T follicular helper cell (primary cell): ENCODE measurements around the gene C2orf80.
"Not testable (repeated sequence)": the region's sequence is repeated elsewhere in the genome, so short reads cannot be mapped to it uniquely, and the experiment has no call there.

Experiments
- DNase-seq: peaks from one replicate; pipeline ENCODE4 v3.0.0-alpha.2; 2020; ENCODE audit warnings: low read depth

The C2orf80 gene

DNA sequence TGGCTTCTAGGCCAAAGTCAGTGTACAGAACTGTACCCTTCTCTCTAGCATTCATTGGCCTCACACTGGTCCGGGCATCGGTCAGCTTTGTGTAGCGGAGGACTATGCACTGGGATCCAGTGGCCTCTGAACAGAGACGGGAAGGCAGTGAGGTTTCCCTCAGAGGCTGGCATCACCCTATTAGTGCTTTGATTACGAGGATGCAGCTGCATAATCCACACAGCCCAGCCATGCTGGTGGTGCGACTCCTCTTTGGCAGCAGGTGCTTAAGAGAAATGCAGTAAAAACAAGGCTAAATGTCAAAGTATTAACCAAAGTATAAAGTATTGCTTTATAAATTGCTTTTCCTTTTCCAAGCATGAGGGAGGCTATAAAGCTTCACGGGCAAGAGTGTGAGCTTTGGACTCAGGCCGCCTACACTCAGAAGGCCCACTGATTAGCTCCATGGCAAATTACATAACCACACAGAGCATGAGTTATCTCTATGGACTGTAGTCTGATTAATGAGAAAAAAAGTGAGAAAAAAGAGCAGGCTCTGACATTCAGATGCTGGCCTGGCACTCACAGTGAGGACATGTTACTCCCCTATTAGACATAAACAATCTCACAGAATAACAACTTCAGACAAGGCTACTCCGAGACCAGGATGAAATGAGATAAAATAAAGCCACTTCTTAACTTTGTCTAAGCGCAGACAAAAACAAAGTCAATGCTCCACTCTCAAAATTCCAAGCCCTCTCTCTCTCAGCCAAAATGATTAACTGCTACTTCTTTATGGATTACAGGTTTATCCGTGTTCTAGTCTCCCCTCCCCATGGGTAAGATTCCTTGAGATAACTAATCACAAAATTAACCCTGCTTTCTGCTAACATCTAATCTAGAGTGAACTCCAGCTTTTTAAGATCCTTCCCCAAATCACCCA is 53.8 kb downstream of the C2orf80 start:
- no peak for DNase-seq

DNA sequence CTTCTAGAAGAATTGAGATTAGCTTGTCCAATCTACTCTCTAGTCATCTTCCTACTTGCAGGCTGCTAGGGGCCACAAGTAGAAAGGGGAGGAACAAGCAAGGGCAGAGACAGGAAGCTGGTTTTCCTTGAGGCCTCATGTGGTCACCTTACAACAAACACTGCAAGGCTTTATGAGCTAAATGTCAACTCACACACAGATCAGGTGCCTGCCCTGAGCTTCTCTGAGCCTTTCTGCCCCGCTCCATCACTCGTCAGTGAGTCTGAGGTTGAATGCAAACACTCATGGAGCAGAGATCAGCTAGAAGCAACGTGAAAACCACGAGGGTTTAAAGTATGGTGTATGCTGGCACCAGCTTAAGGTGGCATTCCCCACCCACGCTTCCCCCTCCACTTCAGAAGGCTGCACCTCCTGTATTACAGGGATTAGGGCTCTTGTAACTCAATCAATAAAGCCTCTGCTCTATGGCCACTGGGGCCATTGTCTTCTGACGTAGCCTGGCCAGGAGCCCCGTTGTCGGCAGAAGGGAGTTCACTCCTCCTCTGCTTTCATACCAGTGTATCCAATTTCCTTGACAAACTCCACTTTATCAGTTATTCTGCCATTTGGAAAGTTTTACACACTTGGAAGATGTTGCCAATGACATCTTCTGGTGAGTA is 54.8 kb downstream of the C2orf80 start:
- DNase-seq, result no peak

- no peak for DNase-seq
Measured at GRCh38 chr2:208130712-208131110, 59.1 kb downstream of the C2orf80 start.

GRCh38 chr2:208129744-208130711 is 59.8 kb downstream of the C2orf80 start, which contains the start of gene CRYGC:
Gene CRYGC (minus strand): TSS chr2:208129828. CDS start chr2:208129792, 36 bp downstream.
- no peak for DNase-seq

- no peak for DNase-seq
Measured at GRCh38 chr2:208128136-208128535, 61.7 kb downstream of the C2orf80 start.

DNA sequence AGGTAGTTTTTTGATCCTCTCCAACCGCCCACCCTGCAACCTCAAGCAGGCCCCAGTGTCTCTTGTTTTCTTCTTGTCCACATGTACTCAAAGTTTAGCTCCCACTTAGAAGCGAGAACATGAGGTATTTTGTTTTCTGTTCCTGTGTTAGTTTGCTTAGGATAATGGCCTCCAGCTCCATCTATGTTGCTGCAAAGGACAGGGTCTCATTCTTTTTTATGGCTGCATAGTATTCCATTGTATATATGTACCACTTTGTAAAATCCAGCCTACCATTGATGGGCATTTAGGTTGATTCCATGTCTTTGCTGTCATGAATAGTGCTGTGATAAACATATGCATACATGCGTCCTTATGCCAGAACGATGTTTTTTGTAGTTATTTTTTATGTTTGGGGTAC is 62.7 kb downstream of the C2orf80 start:
- no peak for DNase-seq

DNA sequence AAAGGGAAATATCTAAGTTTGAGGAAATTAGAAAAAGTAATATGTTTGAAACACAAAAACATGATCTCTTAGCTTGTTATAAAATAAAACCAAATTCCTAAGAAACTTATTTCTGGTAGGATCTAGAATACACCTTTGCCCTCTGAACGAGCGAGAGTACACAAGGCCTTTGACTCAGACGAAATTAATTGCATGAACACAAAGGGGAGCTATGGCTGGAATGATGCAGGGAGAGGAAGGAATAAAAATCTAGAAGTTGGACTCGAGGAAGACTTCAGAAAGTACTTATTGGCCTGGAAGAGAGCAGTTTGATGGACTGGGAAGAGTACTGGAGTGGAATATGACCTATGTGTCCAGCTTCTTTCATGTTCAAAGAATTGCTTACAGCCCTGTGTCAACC is 64.6 kb downstream of the C2orf80 start:
- no peak for DNase-seq

DNA sequence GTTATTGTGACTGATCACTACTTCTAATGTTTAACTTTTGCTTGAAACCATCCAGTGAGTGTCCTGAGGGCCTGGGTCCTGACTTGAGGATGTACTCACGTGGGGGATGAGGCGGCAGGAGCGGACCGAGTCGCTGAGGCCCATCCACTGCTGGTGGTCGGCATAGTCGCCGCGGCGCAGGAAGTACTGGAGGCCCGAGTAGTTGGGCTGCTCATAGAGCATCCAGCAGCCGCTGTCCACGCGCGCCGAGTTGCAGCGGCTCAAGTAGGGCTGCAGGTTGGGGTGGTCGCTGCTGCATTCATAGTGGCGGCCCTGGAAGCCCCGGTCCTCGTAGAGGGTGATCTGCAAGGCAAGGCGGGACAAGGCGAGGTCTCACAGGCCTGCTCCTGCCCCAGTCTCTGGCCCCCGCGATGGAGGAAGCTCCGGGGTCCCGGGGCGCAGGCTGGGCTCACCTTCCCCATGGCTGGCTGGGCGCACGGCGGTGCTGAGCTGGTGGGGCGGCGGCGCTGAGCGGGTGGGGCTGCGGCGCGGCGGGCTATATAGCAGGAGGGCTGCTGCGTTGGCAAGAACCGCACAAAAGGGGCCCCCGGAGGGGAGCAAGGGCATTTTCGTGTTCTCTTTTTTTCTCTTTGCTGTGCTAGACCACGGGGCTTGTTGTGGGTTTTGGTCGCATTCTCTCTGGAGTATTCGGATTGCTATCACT is 65.7 kb downstream of the C2orf80 start, which contains the start of gene CRYGD:
TSS of gene CRYGD (minus strand) at position 512 of the 703 bp plus-strand sequence. CDS start at position 461, 51 bp downstream.
- DNase-seq, result not testable (repeated sequence)

DNA sequence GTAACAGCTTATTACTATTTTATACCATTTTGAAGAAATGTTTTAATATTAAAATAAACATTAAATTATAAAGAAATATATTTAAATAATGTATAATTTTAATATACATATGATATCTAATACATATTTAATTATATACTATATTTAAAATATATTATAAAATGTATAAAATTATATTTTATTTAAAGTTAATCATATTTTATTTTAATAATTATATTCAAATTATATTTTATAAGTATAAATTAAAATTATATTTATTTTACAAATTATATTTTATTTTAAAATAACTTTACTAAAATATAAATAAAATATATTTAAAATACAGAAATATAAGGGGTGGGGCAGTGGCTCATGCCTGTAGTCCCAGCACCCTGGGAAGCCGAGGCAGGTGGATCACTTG is 67.6 kb downstream of the C2orf80 start:
- no peak for DNase-seq

DNA sequence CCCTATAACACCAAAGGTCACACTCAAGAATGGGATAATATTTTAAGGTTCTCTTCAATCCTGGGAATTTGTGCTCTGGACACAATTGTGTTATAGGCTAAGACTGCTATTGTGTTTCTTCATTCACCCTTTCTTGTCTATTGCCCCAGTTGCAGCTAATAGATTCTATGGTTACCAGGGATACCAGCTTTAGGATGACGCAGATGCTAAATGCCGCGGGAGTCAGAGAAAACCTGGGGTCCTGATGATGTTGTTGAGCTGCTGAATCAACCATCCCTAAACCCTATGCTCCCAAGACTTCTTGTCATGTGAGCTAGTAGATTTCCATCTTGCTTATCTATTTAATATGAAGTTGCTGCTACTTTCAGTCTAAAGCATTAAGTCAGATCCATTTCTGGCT is 70.9 kb downstream of the C2orf80 start:
- DNase-seq, result no peak

GRCh38 chr2:208117390-208117789 is 72.4 kb downstream of the C2orf80 start:
- DNase-seq, result not testable (repeated sequence)
